NCI-H2029 treated with DMSO at 0.1 percent for 48 hours (cell line): Measurements from ENCODE around the gene RPL19.
"Not testable (repeated sequence)": the region's sequence is repeated elsewhere in the genome, so short reads cannot be mapped to it uniquely, and the experiment has no call there.

Experiments
- DNase-seq: peaks from one replicate; lab custom pipeline; 2025; lab: John Stamatoyannopoulos, UW

RPL19 gene

DNA sequence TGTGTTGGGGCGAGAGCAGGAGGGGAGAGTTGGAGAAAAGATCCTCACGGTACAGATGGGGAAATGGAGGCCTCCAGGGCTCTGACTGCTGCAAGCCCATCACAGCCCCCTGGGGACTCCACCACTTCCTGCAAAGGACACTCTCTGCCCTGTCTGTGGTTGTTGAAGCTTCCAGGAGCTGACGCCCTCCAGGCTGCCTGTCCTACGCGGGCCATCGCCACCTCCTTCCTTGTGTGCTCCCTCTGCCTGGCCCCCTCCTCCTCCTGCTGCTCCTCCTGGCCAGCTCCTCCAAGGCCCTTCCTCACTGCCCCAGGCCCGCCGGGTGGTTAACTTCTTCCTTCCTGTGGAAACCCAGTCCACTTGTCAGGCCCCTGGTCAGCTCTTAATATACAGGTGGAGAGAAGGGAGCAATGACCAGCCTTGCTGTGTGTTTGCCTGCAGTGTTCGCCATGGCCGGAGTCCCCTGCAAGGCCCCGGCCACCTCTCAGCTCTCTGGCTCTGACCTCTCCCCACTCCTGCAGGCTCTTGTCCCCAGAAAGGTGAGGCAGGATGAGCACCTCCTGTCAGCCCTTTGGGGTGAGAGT is 44.0 kb downstream of the RPL19 start:
- DNase-seq: no peak

DNA sequence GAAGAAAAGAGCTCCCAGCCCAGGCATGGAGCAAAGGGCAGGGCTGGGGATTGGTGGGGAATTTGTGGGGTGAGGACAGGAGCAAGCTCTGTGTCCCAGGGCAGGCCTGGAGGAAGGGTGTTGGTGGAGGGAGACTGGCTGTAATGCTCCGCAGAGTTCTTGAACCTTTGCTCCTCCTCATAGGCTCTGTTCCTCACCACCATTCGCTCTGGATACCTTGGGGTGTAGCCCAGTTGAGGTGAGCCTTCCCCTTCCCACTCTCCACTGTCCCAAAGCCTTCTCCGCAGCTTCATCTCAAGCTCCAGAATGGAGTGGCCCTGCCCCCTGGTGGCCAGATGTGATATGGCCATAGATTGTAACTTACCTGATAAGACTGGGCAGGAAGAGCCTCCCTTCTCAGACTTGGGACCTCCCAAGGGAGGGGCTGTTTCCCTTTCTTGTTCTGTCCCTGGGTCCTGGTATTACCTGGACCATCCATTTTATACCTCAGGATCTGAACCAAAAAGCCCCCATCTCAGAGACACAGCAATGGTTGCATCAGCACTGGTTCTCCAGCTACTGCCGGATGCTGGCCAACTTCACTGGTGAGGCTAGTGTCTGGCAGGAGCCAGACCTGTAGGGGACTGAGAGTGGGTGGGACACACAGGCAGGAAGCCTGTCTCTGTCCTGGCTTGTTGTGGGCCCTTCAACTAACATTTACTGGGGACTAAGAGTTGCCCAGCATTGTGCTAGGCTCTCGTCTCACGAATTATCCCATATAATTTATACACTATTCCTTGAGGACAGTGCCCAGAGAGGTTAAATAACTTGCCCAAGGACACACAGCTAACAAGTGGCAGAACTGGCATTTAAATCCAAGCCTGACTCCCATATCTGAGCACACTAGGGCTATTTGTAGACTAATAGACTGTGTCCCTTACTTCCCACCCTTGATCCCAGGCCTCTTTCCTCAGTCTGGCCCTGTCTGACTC is 44.8 kb downstream of the RPL19 start:
- peak; percentile 36 for DNase-seq

DNA sequence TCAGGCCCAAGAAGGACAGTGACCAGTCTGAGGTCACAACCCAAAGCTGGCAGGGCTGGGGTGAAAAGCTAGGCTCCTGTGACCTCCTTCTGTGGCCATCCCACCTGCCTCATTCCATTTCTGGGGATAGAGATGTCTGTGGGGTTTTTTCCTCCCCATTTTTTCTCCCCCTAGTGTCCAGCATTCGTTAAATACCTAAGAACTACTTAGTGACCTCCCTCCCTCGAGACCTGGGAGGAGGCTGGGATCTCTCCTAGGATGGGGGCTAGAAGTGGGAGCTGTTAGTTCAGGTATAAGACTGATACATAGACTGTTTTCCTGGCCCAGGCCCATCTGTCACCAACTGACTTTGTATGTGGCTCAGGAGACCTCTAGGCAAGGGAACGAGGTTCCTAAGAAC is 46.2 kb downstream of the RPL19 start:
- no peak for DNase-seq

DNA sequence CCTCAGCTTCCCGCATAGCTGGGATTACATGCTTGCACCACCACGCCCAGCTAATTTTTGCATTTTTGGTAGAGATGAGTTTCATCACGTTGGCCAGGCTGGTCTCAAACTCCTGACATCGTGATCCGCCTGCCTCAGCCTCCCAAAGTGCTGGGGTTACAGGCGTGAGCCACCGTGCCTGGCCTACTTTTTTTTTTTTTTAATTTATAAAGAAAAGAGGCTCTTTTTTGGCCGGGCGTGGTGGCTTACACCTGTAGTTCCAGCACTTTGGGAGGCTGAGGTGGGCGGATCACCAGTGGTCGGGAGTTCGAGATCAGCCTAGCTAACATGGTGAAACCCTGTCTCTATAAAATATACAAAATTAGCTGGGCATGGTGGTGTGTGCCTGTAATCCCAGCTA is 50.0 kb downstream of the RPL19 start:
- DNase-seq: not testable (repeated sequence)

DNA sequence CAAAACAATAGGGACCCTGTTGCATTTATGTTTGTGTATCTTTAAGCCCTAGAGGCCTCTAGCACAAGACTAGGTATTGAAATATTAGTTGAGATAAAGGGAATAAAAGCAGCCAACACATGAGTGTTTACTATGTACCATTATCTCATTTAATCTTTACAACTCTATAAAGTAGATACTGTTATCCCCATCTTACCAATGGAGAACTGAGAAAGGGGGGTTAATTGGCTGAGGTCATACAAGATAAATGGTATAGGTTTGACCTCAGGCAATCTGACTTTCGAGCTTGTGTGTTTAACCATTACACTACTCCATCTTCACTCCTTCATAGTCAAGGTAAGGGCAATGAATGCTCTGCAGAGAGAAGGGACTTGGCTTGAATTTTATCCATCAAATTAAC is 51.9 kb downstream of the RPL19 start:
- no peak for DNase-seq

GRCh38 chr17:39252788-39253460 is 52.8 kb downstream of the RPL19 start:
- DNase-seq: no peak
